Head of caudate nucleus (tissue), 42 donors: Measurements from ENCODE around the gene ABI3BP.

Experiments used
- DNase-seq, 42 donors: peaks; one replicate each; pipeline versions ENCODE4 v3.0.0 to v3.0.0-alpha.2; 2020 to 2021; ENCODE audit warnings: mixed read lengths in 7 of 42
- intact Hi-C: fragments of 100-400 bp; cut with DNase I; formaldehyde crosslinking; loops from one replicate; pipeline ENCODE4 v1.15.0; 2022

Gene ABI3BP

DNA sequence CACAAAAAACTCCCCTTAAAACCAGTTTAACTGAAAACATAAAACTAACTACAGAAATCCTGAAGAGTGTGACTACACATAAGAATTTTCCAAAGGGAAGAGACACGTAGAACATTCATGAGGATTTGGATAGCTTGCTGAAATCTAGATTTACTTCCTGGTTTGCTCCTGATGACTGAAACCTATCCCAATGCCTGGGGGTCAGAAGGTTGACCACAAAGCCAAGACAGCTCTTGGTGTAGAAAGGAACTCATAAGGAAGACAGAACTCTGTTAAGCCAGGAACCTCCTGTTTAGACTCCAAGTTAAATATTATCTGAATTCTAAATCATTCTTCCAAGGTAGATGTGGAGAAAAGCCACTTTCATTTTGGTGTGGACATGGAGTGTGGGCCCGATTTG lies 191.1 kb downstream of the ABI3BP start:
- no peak for DNase-seq
- intact Hi-C loops, result no loop called here

DNA sequence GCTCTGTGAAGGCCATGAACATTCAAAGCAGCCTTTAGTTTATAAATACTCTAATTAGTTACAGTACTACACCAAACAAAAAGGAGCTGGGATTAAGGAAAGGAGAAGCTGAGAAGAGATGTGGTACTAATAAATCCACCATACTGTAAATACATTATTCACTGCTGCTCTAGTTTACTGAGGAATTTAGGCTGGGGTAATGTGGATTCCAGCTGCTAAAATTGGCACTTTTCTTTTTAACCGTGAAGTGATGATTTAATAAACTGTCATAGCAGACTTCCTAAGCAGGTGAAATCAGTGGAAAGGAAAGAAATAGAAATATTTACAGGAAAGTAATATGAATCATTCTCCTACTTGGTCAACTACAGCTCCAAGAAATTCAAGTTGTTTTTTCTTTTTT lies 195.2 kb downstream of the ABI3BP start:
- no peak for DNase-seq
- intact Hi-C loops, result no loop called here

DNA sequence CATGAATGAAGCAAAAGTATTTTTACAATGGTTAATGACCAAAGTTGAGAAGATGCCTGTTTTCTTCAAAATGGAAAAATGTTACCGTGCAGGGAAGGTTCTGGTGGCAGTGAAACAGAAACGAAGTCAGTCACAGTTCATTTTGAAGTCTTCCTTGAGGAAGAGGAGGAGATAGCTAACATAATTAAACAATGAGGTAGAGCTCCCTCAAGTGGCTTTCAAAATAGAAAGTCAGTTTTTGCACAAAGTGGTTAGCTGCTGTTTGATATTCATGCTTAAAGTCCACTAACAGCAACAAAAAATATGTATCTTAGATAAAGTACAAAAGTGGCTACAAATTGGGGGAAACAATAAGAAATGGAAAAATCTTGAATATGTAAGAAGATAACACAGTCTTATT lies 196.7 kb downstream of the ABI3BP start:
- intact Hi-C loops, result no loop called here
- no peak for DNase-seq

DNA sequence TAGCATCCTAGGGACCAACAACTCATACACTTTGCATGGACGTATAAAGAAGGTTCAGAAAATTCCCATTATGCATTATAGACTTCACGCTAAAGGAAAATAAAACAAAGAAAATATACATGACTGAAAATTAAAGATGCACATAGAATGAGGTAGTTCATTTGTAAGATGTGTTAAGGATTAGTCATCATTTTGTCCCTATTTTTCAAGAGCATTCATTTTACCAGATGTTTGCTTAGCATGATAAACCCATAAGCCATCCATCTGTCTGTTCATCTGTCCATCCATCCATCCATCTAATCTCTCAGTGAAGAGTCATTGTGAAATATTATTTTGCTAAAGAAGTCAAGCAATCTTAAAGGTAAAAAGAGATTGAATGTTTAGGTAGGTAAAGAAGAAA lies 203.6 kb downstream of the ABI3BP start:
- no peak for DNase-seq
- intact Hi-C loops, result no loop called here

DNA sequence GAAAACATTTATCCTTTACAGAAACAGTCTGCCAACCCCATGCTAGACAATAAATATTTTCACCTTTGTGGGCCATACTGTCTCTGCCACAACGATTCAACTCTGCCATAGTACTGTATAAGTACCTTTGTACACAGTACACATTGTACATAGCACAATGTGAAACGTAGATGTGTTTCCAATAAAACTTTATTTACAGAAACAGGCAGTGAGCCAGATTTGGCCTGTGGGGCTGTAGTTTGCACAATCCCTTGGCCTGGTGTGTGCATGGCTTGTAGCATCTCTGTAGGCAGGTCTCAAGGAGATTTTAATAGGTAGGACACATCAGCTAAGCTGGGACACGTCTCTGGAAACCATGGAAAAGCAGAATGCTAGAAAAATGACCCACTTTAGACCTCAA lies 209.6 kb downstream of the ABI3BP start:
- no peak for DNase-seq
- intact Hi-C loops, result no loop called here

DNA sequence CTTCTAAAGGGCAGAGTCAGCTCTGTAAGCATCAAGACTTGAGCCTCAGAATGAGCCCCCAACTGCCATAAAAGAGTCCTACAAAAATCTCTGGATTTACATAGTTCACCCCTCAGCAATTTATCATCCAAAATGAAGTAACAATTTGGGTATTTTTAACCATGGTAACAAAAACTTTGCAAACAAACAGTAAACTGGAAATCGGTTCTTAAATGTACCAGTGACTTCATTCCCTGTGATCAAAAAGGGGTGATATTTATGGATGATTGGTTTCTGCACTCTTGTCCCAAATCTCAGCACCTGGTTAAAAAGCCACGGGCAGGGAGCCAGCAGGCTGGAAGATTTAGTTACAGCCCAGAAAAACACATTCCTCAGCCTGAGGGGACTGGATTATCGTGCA lies 210.3 kb downstream of the ABI3BP start:
- no peak for DNase-seq
- intact Hi-C loops, result no loop called here

DNA sequence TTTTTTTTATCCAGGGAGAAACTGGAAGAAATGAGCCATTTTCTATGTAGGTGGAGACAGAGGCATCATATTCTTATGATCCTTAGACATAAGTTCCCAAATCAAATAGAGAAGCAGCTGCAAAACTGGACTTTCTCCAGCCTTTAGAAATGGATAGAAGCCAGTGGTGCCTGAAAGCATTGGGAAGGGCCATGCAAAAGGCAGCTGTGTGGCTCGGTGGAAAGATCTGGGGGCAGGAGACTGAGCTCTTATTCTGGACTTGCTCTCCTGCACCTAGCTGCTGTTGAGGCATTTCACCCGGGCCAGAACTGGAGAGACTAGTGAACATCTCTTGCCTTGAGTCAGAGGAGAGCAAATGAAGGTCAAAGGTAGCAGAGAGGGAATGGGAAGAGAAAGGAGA lies 210.9 kb downstream of the ABI3BP start:
- intact Hi-C loops, result no loop called here
- no peak for DNase-seq

DNA sequence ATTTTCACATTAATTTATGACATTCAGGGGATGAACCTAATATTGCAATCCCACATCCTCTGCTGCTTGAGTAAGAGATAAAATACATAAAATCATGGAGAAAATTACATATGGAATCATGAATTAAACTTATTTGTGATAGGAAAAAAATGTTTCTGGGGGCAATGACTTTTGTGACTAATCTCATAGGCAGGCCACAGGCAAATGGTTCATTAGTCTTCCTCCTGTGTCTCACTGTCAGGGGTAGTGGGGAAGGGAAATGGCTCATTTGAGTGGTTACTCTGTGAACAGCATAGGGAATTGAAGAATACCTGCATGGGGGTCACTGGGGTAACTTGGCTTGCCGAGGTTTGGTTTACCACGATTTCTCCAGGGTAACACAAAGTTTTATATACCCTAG lies 211.9 kb downstream of the ABI3BP start:
- intact Hi-C loops, result no loop called here
- DNase-seq, result no peak

DNA sequence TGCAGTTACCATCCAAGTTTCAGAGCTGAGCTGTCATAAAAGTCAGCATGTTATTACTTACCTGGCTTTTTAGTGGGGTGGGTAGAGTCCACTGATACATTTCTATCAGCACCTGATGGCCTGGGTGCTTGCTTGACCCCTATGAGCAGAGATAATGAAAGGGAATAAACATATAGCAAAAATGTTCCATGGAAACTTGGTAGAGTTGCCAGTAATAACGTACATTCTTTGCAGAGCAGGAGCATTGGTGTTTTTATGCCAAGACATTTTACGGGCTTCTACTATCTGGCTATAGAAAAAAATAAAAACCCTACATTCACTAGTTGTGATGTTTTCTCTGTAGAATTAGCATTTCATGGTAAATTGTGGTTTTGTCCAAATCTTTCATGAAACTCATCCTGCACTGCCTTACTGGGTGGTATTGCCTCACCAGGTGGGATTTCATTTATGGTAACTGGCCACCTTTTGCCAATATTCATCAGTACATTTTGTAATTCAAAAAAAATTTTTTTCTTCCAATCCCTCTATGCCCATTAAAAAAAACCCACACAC lies 213.1 kb downstream of the ABI3BP start:
- DNase-seq, result no peak
- intact Hi-C loops, result no loop called here

DNA sequence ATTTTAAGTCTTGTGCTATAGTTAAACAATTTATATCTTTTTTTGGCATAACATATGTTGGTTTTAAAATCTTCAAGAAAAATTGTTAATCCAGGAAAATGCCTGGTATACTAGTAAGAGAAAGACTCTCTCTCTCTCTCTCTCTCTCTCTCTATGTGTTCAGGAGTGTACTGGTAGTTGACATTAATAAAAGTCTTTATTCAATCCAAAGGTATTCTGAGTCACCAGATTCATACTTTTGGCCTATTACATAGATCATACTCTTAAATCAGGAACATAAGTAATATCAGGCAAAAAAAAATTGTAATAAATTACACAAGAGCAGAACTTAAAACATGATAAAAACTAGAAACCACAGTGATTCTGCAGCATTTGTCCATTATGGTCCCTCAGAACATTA lies 213.7 kb downstream of the ABI3BP start:
- no peak for DNase-seq

DNA sequence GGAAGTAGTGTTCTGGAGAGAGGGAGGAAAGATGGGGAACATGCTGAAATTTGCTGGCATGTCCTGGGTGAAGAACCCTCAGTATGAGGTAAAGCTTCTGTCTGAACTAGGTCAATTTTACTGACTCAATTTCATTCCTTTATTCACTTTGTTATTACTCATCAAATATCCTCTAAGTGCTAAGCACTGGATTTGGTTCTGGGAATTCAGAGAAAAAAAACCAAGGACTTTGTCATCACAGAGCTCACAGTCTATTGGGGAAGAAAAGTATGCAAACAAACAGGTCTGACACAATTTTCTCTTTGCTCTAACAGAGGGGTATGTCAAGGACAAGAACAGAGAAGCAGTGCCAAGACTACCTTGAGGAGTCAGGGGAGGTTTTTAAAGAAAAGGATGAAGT lies 215.9 kb downstream of the ABI3BP start:
- intact Hi-C loops, result no loop called here
- no peak for DNase-seq

More for the DNA sequence above, 213.7 kb downstream of the ABI3BP start:
- intact Hi-C loops, result no loop called here

DNA sequence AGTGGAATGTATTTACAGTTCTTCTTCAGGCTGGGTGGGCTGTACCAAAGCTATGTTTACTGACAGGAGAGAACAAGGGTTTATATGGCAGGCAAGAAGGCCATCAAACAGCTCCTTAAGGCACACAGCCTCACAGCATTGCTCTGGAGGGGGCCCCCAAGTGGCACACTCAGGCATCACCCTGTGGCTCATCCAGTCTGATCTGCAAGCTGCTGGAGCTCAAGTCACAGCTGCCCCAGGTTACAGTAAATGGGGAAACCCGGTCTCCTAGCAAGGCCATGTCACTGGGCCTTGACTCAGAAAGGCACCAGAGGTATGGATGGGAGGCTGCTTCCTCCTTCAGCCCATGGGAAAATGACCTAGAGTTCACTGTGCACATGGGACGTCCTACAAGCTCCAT lies 216.5 kb downstream of the ABI3BP start:
- intact Hi-C loops, result no loop called here
- DNase-seq, result no peak

DNA sequence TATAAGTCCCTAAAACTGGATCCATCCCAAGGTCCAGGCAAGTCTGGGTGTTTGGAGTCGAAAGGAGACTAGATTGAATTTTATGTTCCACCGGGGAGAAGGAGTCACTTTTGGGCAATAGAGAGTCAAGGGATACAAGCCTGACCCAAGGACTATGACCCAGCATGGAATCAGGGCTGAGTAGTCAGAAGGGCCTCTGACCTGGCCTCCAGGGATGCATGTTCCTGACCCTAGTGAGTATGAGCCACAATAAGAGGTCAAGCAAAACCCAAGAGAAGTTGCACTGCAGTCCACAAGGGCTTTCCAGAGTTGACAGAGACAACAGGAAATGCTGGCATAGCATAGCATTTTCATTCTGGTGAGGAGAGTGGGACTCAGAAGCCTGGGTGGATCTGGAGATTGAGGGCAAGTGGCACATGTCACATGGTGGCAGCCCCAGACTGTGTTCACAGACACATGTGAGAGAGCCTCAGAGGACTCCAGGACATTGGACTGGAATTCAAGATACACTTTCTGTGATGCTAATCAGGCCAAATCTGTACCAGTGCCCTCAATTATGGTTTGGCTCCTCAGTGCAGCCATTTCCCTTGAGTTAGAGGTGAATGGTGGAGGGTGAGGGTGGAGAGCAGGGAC lies 217.0 kb downstream of the ABI3BP start:
- DNase-seq, result no peak
- intact Hi-C loops, result no loop called here

DNA sequence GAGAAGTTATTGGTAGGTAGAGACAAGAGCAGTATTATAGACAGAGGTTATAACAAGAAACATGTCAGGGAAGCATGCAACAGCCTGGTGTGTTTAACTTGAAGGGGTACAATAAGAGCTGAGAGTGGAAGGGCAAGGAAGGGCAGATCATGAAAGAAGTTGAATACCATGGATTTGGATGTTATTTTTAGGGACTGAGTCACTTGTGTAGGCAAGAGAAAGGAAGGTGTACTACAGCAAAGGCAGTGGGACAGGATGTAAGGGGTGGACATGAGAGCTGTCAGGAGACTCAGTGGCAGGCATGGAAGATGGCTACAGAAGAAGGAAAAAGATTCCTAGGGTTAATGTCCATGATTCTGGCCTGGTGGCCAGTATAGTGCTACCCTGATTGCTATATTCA lies 217.6 kb downstream of the ABI3BP start:
- intact Hi-C loops, result no loop called here
- DNase-seq, result no peak

DNA sequence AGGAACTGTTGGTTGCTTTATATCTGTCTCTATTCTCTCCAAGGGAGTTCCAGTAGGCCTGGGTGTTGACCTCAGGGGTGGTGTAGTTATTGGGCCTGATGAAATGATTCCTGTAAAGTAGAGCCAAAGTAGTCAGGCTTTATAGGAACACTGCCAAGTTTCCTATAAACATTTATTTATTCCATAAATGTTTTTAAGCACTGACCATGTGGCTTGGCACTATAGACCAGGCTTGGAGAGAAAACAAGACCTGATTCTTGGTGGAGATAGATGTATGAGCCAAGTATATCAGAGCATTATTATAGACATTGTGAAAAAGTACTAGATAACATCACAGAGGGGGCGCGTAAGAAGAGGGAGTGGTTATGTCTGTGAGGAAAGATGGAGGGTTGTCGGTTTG lies 218.0 kb downstream of the ABI3BP start:
- intact Hi-C loops, result no loop called here
- DNase-seq, result no peak

DNA sequence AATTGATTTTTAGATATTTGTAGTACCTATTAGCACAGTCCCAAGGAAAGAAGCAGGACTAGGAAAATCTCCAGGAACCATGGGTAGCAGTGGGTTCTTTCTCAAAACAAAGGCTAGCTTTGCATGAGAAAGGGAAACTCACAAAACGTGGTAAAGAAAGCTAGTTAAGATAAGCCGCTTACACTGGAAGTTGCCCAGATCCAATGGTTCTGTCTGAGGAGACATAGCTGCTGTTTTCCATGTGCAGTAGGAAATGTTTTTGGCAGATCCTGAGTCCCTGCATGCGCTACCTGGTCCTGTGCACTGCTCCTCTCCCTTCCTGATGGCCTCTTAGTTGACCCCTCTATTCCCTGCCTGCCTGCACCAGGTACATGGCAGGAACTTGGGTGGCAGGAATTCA lies 223.5 kb downstream of the ABI3BP start:
- intact Hi-C loops, result no loop called here
- no peak for DNase-seq

DNA sequence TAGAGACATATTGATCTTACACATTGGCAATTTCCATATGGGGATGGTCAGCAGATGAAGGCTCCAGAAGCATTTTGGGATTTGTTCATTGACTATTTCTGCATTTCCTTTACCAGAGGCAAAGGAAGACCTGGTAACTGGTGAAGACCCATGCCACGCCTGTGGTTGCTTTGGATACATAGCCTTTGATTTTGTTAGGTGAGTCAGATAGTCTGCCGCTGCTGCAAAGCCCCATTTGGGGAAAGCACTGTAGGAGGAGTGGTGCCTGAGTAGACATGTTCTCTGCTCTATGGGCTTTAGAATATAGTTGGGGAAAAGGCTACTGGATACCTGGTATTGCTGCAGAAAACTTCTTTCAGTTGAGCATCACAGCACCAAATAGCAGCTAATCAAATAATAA lies 227.2 kb downstream of the ABI3BP start:
- no peak for DNase-seq
- intact Hi-C loops, result no loop called here

DNA sequence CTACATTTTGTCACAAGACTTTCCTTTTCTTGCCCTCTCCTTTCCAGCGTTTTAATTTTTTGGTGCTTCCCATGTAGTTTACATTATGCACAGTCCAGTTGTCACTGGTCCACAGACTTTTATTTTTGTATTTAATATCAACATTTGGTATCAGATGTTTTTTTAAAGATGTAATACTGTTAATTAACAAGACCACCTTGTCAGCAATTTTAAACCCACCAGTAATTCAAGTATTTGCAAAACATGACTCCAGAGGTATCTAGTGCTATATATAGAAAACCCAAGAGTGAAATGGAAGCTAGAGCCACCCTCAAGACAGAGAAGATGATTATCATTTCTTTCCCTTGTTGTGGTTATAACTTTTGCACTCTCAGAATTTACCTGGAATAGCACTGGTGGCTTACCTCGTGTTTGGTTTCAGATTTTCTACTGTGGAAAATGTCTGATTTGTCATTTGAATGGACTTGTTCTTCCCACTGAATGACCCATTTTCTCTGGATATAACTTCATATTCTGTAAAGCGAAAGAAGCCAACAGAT lies 227.7 kb downstream of the ABI3BP start:
- intact Hi-C loops, result no loop called here
- DNase-seq, result no peak

DNA sequence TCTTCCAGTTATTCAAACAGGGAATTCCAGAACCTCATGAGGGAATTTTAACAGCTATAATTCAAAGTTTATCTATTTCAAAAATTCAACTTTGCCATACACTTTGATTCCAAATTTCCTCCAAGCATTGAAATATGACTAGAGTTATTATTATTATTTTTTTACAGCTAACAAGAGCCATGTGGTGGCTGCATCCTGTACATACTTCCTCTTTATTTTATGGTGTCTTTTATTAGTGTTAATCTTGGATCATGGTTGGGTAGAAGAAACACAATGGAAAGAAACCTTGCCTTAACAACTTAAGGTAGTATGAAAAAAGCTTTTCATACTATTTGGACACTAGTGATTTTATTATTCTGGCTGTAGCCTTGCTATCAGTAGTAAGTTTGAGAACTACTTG lies 231.3 kb downstream of the ABI3BP start:
- DNase-seq, result no peak
- intact Hi-C loops, result no loop called here

DNA sequence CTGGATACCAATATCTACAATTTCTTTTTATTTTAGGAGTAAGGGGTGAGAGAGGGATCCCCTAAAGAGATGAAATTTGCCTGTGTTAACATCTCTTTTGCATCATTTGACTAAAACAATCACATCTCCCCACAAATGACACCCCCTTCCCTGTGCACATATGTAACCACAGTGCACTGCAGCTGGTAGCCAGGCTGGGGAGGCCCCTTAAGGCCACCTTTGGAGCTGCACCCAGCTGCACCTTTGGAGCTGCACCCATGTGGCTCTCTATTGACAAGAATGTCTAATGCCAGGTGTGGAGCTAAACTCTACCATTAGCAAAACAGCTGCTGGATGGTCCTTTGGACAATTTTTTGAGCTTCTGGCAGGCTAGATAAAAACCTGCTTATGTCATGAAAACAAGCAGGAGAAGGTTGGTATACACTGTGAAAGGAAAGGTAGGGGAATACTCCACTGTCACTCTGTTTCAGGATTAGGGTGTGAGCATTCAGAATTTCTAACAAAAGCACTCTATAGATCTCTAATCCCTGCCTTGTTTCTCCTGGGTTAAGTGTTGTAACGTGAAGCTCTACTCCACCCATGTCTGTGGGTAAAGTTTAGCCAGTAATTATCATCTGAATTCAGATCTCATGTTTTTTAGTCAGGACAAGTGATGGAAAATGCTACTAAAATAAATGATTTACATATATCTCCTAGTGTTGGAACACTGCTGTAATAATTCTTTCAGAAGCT lies 231.8 kb downstream of the ABI3BP start:
- intact Hi-C loops, result no loop called here
- DNase-seq, result no peak

DNA sequence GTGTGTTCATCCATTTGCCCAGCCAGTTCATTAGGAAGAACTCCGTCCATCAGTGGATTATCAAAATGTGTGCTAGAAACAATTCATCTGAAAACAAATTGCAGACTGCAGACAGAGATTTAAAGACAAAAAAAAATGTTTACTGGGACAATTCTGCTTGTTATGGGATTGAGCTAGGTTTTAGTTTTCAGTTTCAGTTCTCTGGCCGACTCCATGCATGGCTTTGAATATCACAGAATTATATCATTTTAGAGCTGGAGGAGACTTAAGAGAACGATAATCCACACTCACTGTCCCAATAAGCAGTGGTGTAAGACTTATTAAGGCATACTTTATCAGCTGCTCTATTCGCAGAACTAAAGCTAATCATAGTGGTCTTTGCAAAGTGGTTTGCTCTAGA lies 232.8 kb downstream of the ABI3BP start:
- no peak for DNase-seq
- intact Hi-C loops, result no loop called here
